Thoracic aorta (tissue), 2 donors: ENCODE data around the gene PPM1H. TPM values are rescaled to one million over a fixed set of nuclear protein-coding genes. Genes with fewer than 3 reads are reported as not detected.
"Not testable (repeated sequence)": the region's sequence is repeated elsewhere in the genome, so short reads cannot be mapped to it uniquely, and the experiment has no call there.

ENCODE experiments used
- ATAC-seq: fragments of 150-250 bp; one replicate; pipeline ENCODE4 v1.8.0; 2017; ENCODE audit warnings: low read depth; ENCODE audit not compliant: insufficient number of reproducible peaks, low FRiP score
- DNase-seq: peaks from one replicate; pipeline ENCODE4 v3.0.0-alpha.2; 2020; ENCODE audit warnings: low spot score
- H3K27ac ChIP-seq, 2 donors: fragments of 200-600 bp; sonication (generic); 1 replicate in 1 of 2; 2 replicates in 1 of 2; pipeline ENCODE4 v1.5.1; 2016; ENCODE audit warnings: mild to moderate bottlenecking in 2 of 2, moderate library complexity in 2 of 2
- H3K27me3 ChIP-seq: fragments of 200-600 bp; sonication (generic); replicated peaks from 2 replicates; pipeline ENCODE4 v1.6.0; 2016; ENCODE audit warnings: mild to moderate bottlenecking; ENCODE audit not compliant: insufficient read depth
- H3K36me3 ChIP-seq: fragments of 200-600 bp; sonication (generic); one replicate; pipeline ENCODE4 v1.5.1; 2016
- H3K4me1 ChIP-seq, 2 donors: fragments of 200-600 bp; sonication (generic); 1 replicate in 1 of 2; 2 replicates in 1 of 2; pipeline versions ENCODE4 v1.5.1 to v1.6.0; 2016; ENCODE audit warnings: low read depth in 2 of 2, mild to moderate bottlenecking in 1 of 2; ENCODE audit not compliant: control insufficient read depth in 1 of 2
- H3K4me3 ChIP-seq: fragments of 200-600 bp; sonication (generic); 2 replicates; pipeline ENCODE4 v1.5.1; 2016; ENCODE audit warnings: mild to moderate bottlenecking
- H3K9me3 ChIP-seq: fragments of 200-600 bp; sonication (generic); 2 replicates; pipeline ENCODE4 v1.5.1; 2016
- CTCF ChIP-seq: fragments of 200-600 bp; sonication (generic); IDR thresholded peaks from one replicate; pipeline ENCODE4 v1.5.1; 2019; ENCODE audit warnings: antibody characterized with exemption
- total RNA-seq, 2 donors: library from RNA; depleted of rRNA; stranded (reverse); fragments of >200 nt; gene quantifications; one replicate each; pipeline versions ENCODE4 v1.1.0 to v1.2.3, GENCODE V29; 2016

The PPM1H gene
- total RNA-seq, 2 donors from 2014 or later, result 9.1 to 10.3 TPM

DNA sequence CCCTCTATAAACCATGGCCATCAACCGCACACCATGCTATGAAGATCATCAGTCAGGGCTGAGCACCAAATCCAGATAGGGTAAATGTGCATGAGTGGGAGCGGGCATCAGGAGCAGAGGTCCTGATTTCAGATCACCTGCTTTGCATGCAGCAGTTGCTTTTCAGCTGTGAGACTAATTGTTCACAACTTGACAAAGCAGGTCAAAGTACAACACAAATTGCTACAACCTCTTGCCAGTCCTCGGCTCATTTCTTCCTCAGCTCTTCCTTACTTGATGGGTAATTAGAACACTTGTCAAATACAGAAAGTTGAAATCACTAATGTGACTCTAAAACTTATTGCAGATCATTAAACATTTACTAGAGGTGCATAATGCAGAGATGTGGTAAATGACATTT, 171.6 kb downstream of the PPM1H start:
- Histone ChIP-seq H3K36me3 (no peaks in the 10 kb centered on the region), H3K4me1 (peaks cover 0 to 4% of the 10 kb centered on the region in 2 donors), H3K27me3 (no peaks in the 10 kb centered on the region), H3K9me3 (no peaks in the 10 kb centered on the region), H3K4me3 (no peak overlapping the region), H3K27ac (no peak overlapping the region)
- DNase-seq (no peak), ATAC-seq (no peak)
- no peak for TF ChIP-seq CTCF

GRCh38 chr12:62762645-62763044, 172.3 kb downstream of the PPM1H start:
- no peak overlapping the region for H3K4me3 ChIP-seq
- no peak for DNase-seq
- no peaks in the 10 kb centered on the region for H3K27me3 ChIP-seq
- no peaks in the 10 kb centered on the region for H3K36me3 ChIP-seq
- H3K9me3 ChIP-seq, result no peaks in the 10 kb centered on the region
- TF ChIP-seq CTCF, result no peak
- no peak for ATAC-seq
- H3K27ac ChIP-seq, result no peak overlapping the region
- H3K4me1 ChIP-seq, result peaks cover 0 to 4% of the 10 kb centered on the region in 2 donors

DNA sequence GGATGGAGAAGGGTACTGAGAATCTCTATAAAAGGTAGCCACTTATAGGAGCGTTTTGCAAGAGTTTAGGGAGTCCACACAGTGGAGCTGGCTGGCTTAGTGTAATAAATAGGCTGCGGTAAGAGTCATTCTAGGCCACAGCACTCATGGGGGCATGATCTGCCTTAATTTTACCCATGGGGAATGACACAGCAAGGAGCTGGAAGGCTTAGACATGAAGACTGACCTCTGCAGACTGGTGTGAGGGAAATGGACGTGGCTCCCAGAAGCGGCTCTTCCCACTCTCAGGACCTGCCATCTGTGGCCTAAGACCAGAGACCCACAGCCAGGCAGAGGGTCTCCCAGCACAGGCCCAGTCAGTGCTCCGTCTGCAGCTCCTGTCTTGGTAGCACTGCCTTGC, 173.3 kb downstream of the PPM1H start:
- peaks cover 0 to 4% of the 10 kb centered on the region in 2 donors for H3K4me1 ChIP-seq
- no peak overlapping the region for H3K27ac ChIP-seq
- H3K9me3 ChIP-seq, result no peaks in the 10 kb centered on the region
- no peaks in the 10 kb centered on the region for H3K27me3 ChIP-seq
- DNase-seq, result no peak
- TF ChIP-seq CTCF, result no peak
- no peak overlapping the region for H3K4me3 ChIP-seq
- H3K36me3 ChIP-seq, result no peaks in the 10 kb centered on the region
- ATAC-seq, result no peak

DNA sequence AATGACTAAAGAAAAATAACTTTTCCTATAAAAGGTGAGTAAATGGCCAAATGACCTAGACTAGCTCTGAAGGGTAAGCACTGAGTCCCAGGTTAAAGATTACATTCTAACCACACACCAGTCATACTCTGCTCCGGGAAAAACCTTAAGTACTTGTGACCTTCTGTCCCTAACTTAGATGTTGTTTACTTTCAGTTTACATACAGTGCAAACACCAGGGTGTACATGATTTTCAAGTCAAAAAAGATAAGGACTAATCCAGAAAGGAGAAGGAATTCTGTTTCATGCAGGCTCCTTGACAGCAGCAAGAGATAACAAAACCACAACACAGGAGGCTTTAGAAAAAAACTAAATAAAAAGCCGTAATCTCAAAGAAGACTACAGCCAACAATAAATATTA, 174.2 kb downstream of the PPM1H start:
- DNase-seq (no peak), ATAC-seq (no peak)
- Histone ChIP-seq H3K9me3 (no peaks in the 10 kb centered on the region), H3K36me3 (no peaks in the 10 kb centered on the region), H3K27ac (no peak overlapping the region), H3K27me3 (no peaks in the 10 kb centered on the region), H3K4me3 (no peak overlapping the region), H3K4me1 (peaks cover 0 to 4% of the 10 kb centered on the region in 2 donors)
- no peak for TF ChIP-seq CTCF

GRCh38 chr12:62760341-62760740, 174.6 kb downstream of the PPM1H start:
- H3K27ac ChIP-seq, H3K9me3 ChIP-seq, H3K4me1 ChIP-seq, H3K36me3 ChIP-seq, DNase-seq, ATAC-seq, H3K4me3 ChIP-seq, H3K27me3 ChIP-seq: not testable (repeated sequence)

GRCh38 chr12:62758216-62758615, 176.7 kb downstream of the PPM1H start:
- DNase-seq (no peak), ATAC-seq (no peak)
- peaks cover 0 to 4% of the 10 kb centered on the region in 2 donors for H3K4me1 ChIP-seq
- no peak overlapping the region for H3K4me3 ChIP-seq
- H3K9me3 ChIP-seq, result no peaks in the 10 kb centered on the region
- H3K27me3 ChIP-seq, result no peaks in the 10 kb centered on the region
- no peaks in the 10 kb centered on the region for H3K36me3 ChIP-seq
- TF ChIP-seq CTCF, result no peak
- H3K27ac ChIP-seq, result no peak overlapping the region
